GM19043 (cell line): Measurements from ENCODE around the gene PTPRA.
"Not testable (repeated sequence)": the region's sequence is repeated elsewhere in the genome, so short reads cannot be mapped to it uniquely, and the experiment has no call there.

ENCODE experiments used
- ATAC-seq: cut with Tn5 transposase; IDR thresholded peaks from one replicate; pipeline ENCODE4 v1.9.1; 2021; ENCODE audit warnings: low read depth; ENCODE audit not compliant: unreplicated experiment

The PTPRA gene, protein sequence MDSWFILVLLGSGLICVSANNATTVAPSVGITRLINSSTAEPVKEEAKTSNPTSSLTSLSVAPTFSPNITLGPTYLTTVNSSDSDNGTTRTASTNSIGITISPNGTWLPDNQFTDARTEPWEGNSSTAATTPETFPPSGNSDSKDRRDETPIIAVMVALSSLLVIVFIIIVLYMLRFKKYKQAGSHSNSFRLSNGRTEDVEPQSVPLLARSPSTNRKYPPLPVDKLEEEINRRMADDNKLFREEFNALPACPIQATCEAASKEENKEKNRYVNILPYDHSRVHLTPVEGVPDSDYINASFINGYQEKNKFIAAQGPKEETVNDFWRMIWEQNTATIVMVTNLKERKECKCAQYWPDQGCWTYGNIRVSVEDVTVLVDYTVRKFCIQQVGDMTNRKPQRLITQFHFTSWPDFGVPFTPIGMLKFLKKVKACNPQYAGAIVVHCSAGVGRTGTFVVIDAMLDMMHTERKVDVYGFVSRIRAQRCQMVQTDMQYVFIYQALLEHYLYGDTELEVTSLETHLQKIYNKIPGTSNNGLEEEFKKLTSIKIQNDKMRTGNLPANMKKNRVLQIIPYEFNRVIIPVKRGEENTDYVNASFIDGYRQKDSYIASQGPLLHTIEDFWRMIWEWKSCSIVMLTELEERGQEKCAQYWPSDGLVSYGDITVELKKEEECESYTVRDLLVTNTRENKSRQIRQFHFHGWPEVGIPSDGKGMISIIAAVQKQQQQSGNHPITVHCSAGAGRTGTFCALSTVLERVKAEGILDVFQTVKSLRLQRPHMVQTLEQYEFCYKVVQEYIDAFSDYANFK

DNA sequence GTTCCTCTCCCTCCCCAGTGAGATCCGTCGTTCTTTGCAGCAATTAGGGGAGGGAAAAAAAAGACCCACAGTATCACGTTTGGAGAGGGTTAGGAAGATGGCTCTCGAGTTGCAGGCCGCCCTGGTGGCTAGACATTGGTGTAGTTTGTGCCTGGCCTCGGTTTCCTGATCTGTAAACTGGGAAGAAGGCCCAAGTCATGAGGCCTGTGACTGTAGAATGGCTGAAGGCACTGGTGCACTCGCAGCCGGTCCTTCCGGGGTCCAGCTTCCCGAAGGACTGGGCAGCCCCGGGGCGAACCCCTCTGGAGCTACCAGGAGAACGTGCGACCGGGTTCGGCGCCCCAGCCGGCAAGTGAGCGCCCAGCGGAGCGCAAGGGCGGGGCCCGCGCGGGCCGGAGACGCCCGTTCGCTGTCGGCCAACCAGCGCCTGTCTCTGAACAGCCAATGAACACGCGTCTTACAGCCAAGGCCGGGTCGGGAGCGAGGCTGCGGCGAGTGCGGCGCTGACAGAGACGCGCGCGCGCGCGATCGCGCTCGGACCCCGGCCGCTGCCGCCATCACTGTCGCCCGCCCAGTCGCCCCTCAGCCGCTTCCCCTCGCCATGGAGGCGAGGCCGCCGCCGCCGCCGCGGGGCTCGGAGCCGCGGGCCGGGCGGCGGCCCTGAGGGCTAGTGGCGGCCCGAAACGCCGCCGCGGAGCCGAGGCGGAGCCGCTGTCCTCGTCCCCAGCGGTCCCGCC is at the start of gene PTPRA:
PTPRA (plus strand) TSS at position 472 of the 737 bp plus-strand sequence. CDS start 90,797 bp downstream, outside the sequence.
- ATAC-seq = peak; percentile 92

DNA sequence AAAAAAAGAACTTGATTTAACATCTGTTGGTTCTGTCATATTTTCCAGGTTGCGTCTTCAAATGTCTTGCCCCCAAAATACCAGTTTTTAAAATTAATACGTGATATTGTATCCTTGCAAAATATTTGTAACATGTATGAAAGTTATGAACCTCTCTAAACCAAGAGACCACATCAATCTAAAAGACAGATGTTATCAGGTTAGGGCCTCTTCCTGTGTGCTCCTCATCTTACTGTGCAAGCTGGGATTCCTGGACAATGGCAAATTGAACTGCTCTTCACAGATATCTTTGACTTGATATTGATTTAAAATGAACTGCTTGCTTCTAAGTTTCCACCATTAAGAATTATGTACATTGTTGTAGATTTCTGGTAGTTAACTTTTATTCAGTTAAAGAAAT is 47.5 kb upstream of the PTPRA start:
- no peak for ATAC-seq

- no peak for ATAC-seq
Measured at GRCh38 chr20:2826655-2827054, 46.6 kb upstream of the PTPRA start.

DNA sequence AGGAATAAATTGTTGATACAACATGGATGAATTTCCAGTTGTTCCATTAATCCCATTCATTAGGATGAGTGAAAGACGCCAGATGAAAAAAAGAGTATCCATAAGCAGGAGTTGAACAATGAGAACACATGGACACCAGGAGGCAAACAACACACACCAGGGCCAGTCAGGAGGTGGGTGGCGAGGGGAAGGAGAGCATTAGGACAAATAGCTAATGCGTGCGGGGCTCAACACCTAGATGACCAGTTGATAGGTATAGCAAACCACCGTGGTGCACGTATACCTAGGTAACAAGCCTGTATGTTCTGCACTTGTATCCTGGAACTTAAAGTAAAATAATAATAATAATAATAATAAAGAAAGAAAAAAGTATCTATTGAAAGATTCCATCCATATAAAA is 43.9 kb upstream of the PTPRA start:
- ATAC-seq = no peak

- not testable (repeated sequence) for ATAC-seq
Measured at GRCh38 chr20:2831206-2831605, 42.1 kb upstream of the PTPRA start.

DNA sequence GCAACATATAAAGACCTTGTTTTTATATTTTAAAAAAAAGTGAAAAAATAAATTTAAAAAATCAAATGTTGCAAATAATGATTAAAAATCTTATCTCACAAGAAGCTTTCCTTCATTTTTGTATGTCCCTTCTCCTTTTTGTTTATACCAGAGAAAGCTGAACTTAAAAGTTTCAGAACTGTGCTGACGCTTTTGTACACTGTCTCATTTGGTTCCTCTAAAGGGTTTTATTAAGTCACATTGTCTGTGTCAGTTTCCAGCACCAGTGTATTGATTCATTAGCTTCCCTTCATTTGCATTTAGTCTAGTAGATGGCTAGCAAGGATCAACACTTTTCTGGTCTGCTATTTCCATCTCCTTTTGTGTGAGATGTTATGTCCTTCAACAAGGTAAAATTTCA is 39.5 kb upstream of the PTPRA start:
- no peak for ATAC-seq

GRCh38 chr20:2834401-2835110 is 38.7 kb upstream of the PTPRA start:
- no peak for ATAC-seq

DNA sequence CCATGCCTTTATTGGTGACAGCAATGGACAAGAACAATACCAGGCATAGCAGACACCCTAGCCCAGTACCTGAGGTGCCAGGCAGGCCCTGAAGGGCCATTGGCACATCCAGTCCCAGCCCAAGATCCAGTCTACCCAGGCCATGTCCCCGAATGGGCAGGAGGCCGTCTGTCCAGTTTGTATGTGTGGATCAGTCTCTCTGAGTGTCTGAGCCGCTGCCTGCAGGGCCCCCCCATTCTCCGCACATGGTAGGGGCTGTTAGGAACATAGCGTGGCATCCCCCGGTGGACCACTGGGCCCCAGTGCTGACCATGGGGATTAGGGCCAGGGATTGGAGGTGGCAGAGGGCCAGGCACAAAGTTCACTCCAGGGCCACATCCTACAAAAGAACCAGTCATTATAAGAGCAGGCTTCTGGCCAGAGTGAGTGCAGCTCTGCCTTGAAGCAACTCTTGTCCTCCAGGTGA is 37.9 kb upstream of the PTPRA start:
- no peak for ATAC-seq

DNA sequence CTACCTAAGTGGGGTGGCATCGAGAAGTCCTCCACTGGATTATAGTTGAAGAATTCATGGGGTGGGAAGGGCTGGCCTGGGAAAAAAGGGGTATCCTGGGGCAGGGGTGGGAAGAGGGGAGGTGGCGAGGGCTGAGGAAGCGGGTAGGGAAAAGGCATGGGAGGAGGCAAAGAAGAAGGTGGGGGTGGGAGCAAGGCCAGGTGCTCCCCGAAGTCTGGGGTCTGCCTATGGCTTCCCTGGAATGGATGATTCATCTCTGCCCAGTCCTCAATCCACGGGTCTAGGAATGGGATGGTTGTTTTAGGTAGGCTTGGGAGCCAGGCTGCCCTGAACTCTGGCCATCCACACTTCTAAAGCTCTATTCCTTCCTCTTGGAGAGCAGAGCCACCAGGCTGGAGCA is 37.2 kb upstream of the PTPRA start:
- ATAC-seq = no peak

- ATAC-seq = no peak
Measured at GRCh38 chr20:2837221-2837960, 35.9 kb upstream of the PTPRA start.

DNA sequence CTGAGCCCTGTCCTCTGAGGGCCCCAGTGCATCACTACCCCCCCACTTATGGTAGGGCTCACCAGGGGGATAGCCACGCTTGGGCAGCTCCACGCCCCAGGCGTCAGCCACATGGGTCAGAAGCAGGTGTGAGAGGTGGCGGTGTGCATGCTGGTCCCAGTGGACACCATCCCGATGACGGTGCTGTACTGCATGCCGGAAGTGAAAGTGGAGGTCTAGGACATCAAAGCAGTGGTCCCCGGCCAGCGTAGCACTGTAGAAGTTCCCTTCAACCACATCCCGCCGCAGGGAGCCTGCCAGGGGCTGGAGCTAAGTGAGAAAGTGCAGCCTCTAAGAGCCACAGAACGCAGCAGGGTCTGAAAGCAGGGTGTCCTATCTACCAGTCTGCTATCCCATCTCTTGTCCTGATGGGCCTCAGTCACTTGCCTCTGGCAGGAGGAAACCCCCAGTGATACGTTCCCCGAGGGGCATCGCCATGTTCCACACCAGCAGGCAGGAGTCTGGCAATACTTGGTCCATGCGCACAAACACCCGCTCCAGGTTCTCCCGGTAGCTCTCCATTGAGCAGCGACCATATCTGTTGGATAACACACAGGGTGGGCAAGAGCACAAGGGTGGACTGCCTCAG is 35.0 kb upstream of the PTPRA start:
- ATAC-seq = no peak

GRCh38 chr20:2838847-2839671 is 34.2 kb upstream of the PTPRA start:
- ATAC-seq = no peak

DNA sequence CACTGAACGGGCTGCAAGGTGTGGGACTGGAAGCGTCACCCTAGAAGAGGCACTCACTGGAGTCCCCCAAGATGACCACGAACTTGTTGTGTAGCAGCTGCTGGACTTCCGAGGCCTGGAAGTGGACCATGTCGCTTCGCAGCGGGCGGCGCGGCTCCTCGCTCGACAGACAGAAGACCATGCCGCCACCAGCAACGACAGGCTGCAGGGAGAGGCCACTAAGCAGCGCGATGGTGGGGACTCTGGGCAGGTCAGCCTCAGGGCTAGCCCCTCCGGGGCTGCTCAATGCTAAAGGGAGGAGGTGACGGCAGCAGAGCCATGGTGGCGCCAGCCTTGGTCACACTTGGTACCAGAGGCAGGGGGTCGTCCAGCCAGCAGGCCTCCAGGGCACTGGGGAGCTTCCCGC is 33.5 kb upstream of the PTPRA start:
- ATAC-seq = no peak

- peak; percentile 95 for ATAC-seq
Measured at GRCh38 chr20:2840138-2840966, 32.9 kb upstream of the PTPRA start, which contains the start of the genes PCED1A and VPS16. Gene PCED1A, minus strand, starts transcription at chr20:2840655. Its CDS starts 743 bp downstream, at chr20:2839912. Gene VPS16, plus strand, starts transcription at chr20:2840745. Its CDS starts 30 bp downstream, at chr20:2840775.

DNA sequence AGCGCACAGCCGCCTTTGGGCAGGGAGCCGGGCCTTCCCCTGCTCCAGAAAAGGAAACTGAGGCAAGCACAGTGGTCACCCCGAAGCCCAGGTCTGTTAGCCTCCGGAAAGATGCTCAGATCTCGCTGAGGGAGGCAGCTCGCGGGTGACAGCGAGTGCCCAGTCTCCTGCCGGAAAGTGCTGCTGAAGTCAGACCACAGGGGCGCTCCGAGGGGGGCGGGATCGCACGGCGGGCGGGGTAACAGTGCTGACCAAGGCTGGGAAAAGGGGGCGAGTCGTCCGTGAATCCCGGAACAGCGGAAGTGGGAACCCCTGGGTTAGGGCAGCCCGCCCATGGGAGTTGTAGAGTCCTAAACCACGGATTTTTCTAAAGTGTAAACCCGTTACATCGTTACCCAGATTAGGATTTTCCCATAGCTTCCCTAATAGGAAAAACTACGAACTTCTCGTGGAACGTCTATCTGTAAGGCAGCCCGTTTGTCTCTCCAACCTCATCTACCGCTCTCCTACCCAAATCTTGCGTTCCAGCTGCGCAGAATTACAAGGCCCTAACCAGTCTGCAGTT is 32.2 kb upstream of the PTPRA start:
- peak; percentile 19 for ATAC-seq

GRCh38 chr20:2845607-2846006 is 27.7 kb upstream of the PTPRA start:
- no peak for ATAC-seq

DNA sequence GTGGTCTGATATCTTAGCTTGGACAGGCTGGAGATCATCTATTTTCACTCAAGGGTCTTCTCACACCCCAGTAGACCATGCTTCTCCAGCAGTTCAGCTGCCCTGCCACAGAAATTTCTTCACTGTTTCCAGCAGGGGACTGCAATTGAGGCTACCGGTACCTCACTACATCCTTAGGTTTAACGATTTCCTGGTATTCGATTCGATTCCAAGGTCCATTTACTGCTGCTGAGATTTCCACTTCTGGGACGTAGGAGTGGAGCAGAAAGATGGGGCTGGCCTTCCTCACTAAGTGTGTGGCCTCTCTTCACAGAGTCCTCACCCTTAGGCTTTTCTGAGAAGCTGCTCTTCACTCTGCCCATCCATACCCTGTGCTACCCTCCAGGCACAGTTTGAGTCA is 26.6 kb upstream of the PTPRA start:
- ATAC-seq = no peak
